SK-N-SH treated with all-trans-retinoic acid at 6 μM for 48 hours (cell line): ENCODE results near the gene XDH.

Experiments used
- SNAI2 ChIP-seq: fragments of 250-450 bp; sonication (Bioruptor Pico); IDR thresholded peaks from 2 replicates; pipeline ENCODE4 v1.5.0; 2020; ENCODE audit warnings: mild to moderate bottlenecking, moderate library complexity
- ZFP30 ChIP-seq: fragments of 450-650 bp; formaldehyde crosslinking; IDR thresholded peaks from 2 replicates; pipeline ENCODE4 v1.5.0; 2022; ENCODE audit warnings: mild to moderate bottlenecking, moderate library complexity

GRCh38 chr2:31388736-31389135 lies 25.8 kb downstream of the XDH start:
- no peak for TF ChIP-seq SNAI2 (CRISPR knock-in tag)
- TF ChIP-seq ZFP30 (CRISPR knock-in tag), result no peak
